GM18870 (cell line): ENCODE results near the gene CYGB.
"Not testable (repeated sequence)": the region's sequence is repeated elsewhere in the genome, so short reads cannot be mapped to it uniquely, and the experiment has no call there.

ENCODE experiments used
- ATAC-seq: cut with Tn5 transposase; IDR thresholded peaks from one replicate; pipeline ENCODE4 v1.9.1; 2021; ENCODE audit warnings: moderate library complexity; ENCODE audit not compliant: unreplicated experiment

Gene CYGB

GRCh38 chr17:76538941-76539570 is 1.5 kb upstream of the CYGB start:
- ATAC-seq = no peak

- no peak for ATAC-seq
Observed at GRCh38 chr17:76538281-76538931, 897 bp upstream of the CYGB start.

- ATAC-seq = no peak
Observed at GRCh38 chr17:76537288-76537577, 276 bp downstream of the CYGB start.

- no peak for ATAC-seq
Observed at GRCh38 chr17:76536511-76537287, 810 bp downstream of the CYGB start.

- no peak for ATAC-seq
Observed at GRCh38 chr17:76535788-76536510, 1.6 kb downstream of the CYGB start.

- no peak for ATAC-seq
Observed at GRCh38 chr17:76534831-76535732, 2.4 kb downstream of the CYGB start.

- not testable (repeated sequence) for ATAC-seq
Observed at GRCh38 chr17:76533640-76534359, 3.7 kb downstream of the CYGB start.

GRCh38 chr17:76532072-76532651 is 5.3 kb downstream of the CYGB start:
- no peak for ATAC-seq

- ATAC-seq = no peak
Observed at GRCh38 chr17:76531486-76532038, 5.9 kb downstream of the CYGB start.

- ATAC-seq = no peak
Observed at GRCh38 chr17:76530811-76531485, 6.6 kb downstream of the CYGB start.

GRCh38 chr17:76530095-76530723 is 7.3 kb downstream of the CYGB start:
- ATAC-seq = no peak

GRCh38 chr17:76529224-76530094 is 8.1 kb downstream of the CYGB start:
- ATAC-seq = no peak

- ATAC-seq = no peak
Observed at GRCh38 chr17:76528528-76529223, 8.8 kb downstream of the CYGB start.

GRCh38 chr17:76528156-76528527 is 9.4 kb downstream of the CYGB start:
- ATAC-seq = no peak

- no peak for ATAC-seq
Observed at GRCh38 chr17:76527430-76528111, 9.9 kb downstream of the CYGB start.

GRCh38 chr17:76527016-76527415 is 10.5 kb downstream of the CYGB start:
- ATAC-seq = not testable (repeated sequence)
